Measurements from ENCODE around the gene PFN3.

PFN3 gene

GRCh38 chr5:177433658-177434217, 33.3 kb upstream of the PFN3 start:
- Histone ChIP-seq H3K4me1 (peaks cover 57 to 73% (median 62%) of the 10 kb centered on the region in 10 experiments), H3K9me3 (replicated peaks in 1 of 11) (no peaks in the 10 kb centered on the region), H3K27me3 (no peaks in the 10 kb centered on the region), H3K4me2 (peak overlapping the region; percentile 95 to 99 (median 98)), H3K36me3 (peaks cover 65 to 90% (median 77%) of the 10 kb centered on the region in 11 experiments), H3K9ac (peak overlapping the region; percentile 34 to 99 (median 87); a peak in 18 of 22 replicates), H3K27ac (peak overlapping the region in 10 of 11 experiments; percentile 59 to 99 (median 99); a peak in 20 of 22 replicates), H3K4me3 (no peak overlapping the region; a peak in 1 of 20 replicates), H4K20me1 (peaks cover 0 to 67% (median 26%) of the 10 kb centered on the region in 11 experiments; a peak in 16 of 22 replicates)
- TF ChIP-seq Cebpa-rat (IDR thresholded peaks at IDR 0.05), result no peak

DNA sequence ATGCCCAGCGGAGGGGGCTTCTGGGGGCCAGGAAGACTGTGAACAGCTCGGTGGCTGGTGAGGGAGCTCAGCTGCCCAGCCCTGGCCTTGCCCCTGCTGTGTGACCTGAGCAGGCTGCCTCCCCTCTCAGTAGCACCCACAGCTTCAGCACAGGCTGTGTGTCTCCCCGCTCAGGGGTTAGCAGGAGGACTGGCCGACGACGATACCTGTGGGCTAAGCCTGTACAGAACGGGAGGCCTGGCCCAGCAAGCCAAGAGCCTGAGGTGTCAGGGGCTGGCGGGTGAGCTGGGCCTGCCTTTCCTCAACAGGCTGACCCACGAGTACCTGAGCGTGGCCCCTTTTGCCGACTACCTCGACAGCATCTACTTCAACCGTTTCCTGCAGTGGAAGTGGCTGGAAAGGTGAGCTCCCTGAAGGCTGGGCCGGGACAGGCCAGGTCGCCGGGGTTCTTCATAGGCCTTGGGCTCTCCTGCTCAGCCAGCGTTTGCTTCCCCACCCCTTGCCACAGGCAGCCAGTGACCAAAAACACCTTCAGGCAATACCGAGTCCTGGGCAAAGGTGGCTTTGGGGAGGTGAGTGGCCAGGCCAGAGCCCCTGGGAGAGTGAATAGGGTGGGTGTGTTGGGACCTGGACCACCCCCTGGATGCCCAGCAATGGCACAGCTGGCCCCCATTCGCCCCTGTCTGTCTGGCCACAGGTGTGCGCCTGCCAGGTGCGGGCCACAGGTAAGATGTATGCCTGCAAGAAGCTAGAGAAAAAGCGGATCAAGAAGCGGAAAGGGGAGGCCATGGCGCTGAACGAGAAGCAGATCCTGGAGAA, 32.6 kb upstream of the PFN3 start:
- H3K27me3 ChIP-seq, result no peaks in the 10 kb centered on the region
- H3K4me2 ChIP-seq, result peak overlapping the region; percentile 95 to 99 (median 98)
- H3K4me1 ChIP-seq, result peaks cover 64 to 80% (median 69%) of the 10 kb centered on the region in 10 experiments
- peak overlapping the region; percentile 62 to 99 (median 99) for H3K9ac ChIP-seq
- peaks cover 0 to 60% (median 19%) of the 10 kb centered on the region in 11 experiments; a peak in 15 of 22 replicates for H4K20me1 ChIP-seq
- H3K4me3 ChIP-seq, result peak overlapping the region in 8 of 10 experiments; percentile 30 to 99 (median 56); a peak in 15 of 20 replicates
- no peak for TF ChIP-seq Cebpa-rat (IDR thresholded peaks at IDR 0.05)
- H3K27ac ChIP-seq, result peak overlapping the region; percentile 56 to 99 (median 99); a peak in 21 of 22 replicates
- H3K36me3 ChIP-seq, result peaks cover 58 to 83% (median 70%) of the 10 kb centered on the region in 11 experiments
- no peaks in the 10 kb centered on the region for H3K9me3 ChIP-seq (replicated peaks in 1 of 11)

GRCh38 chr5:177432143-177432838, 31.8 kb upstream of the PFN3 start:
- H3K9ac ChIP-seq, result peak overlapping the region; percentile 62 to 99 (median 99)
- peak overlapping the region; percentile 95 to 99 (median 98) for H3K4me2 ChIP-seq
- no peaks in the 10 kb centered on the region for H3K27me3 ChIP-seq
- H3K4me3 ChIP-seq, result peak overlapping the region in 9 of 10 experiments; percentile 18 to 99 (median 55); a peak in 16 of 20 replicates
- peak overlapping the region; percentile 56 to 99 (median 99); a peak in 21 of 22 replicates for H3K27ac ChIP-seq
- H3K36me3 ChIP-seq, result peaks cover 51 to 76% (median 62%) of the 10 kb centered on the region in 11 experiments
- H3K4me1 ChIP-seq, result peaks cover 64 to 79% (median 76%) of the 10 kb centered on the region in 10 experiments
- TF ChIP-seq Cebpa-rat (IDR thresholded peaks at IDR 0.05), result no peak
- peaks cover 0 to 52% (median 16%) of the 10 kb centered on the region in 11 experiments; a peak in 14 of 22 replicates for H4K20me1 ChIP-seq
- no peaks in the 10 kb centered on the region for H3K9me3 ChIP-seq (replicated peaks in 1 of 11)

- H4K20me1 ChIP-seq, result peaks cover 0 to 44% (median 13%) of the 10 kb centered on the region in 11 experiments; a peak in 11 of 22 replicates
- peak overlapping the region; percentile 56 to 99 (median 99); a peak in 21 of 22 replicates for H3K27ac ChIP-seq
- peaks cover 64 to 81% (median 76%) of the 10 kb centered on the region in 10 experiments for H3K4me1 ChIP-seq
- H3K36me3 ChIP-seq, result peaks cover 43 to 68% (median 55%) of the 10 kb centered on the region in 11 experiments
- H3K9ac ChIP-seq, result peak overlapping the region; percentile 62 to 99 (median 99); a peak in 21 of 22 replicates
- no peaks in the 10 kb centered on the region for H3K27me3 ChIP-seq
- H3K9me3 ChIP-seq (replicated peaks in 1 of 11), result no peaks in the 10 kb centered on the region
- H3K4me3 ChIP-seq, result peak overlapping the region in 9 of 10 experiments; percentile 30 to 99 (median 55); a peak in 16 of 20 replicates
- no peak for TF ChIP-seq Cebpa-rat (IDR thresholded peaks at IDR 0.05)
- peak overlapping the region; percentile 95 to 99 (median 98) for H3K4me2 ChIP-seq
Measured at GRCh38 chr5:177431317-177432142, 31.1 kb upstream of the PFN3 start.

DNA sequence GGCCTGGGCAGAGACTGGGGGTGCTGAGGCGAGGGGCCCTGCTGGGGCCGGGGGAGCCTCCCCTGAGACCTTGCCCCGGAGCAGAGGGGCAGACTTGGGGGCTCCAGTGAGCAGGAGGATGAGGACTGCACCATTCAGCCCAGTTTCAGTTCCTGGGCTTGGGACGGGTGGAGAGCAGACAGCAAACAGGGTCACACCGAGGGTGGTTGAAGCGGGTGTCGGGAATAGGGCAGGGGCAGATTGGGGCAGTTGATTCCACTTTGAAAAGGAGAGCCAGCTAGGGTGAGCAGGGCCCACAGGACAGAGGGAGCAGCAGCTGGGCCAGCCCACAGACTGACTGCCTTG, 30.5 kb upstream of the PFN3 start:
- H3K4me1 ChIP-seq, result peaks cover 64 to 81% (median 76%) of the 10 kb centered on the region in 10 experiments
- peak overlapping the region; percentile 62 to 99 (median 99); a peak in 21 of 22 replicates for H3K9ac ChIP-seq
- no peaks in the 10 kb centered on the region for H3K9me3 ChIP-seq (replicated peaks in 1 of 11)
- peaks cover 0 to 39% (median 13%) of the 10 kb centered on the region in 11 experiments; a peak in 10 of 22 replicates for H4K20me1 ChIP-seq
- H3K27me3 ChIP-seq, result no peaks in the 10 kb centered on the region
- H3K4me2 ChIP-seq, result peak overlapping the region; percentile 95 to 99 (median 98)
- no peak for TF ChIP-seq Cebpa-rat (IDR thresholded peaks at IDR 0.05)
- H3K4me3 ChIP-seq, result peak overlapping the region in 8 of 10 experiments; percentile 29 to 99 (median 54); a peak in 12 of 20 replicates
- H3K36me3 ChIP-seq, result peaks cover 38 to 62% (median 49%) of the 10 kb centered on the region in 11 experiments
- H3K27ac ChIP-seq, result peak overlapping the region; percentile 56 to 99 (median 99)

DNA sequence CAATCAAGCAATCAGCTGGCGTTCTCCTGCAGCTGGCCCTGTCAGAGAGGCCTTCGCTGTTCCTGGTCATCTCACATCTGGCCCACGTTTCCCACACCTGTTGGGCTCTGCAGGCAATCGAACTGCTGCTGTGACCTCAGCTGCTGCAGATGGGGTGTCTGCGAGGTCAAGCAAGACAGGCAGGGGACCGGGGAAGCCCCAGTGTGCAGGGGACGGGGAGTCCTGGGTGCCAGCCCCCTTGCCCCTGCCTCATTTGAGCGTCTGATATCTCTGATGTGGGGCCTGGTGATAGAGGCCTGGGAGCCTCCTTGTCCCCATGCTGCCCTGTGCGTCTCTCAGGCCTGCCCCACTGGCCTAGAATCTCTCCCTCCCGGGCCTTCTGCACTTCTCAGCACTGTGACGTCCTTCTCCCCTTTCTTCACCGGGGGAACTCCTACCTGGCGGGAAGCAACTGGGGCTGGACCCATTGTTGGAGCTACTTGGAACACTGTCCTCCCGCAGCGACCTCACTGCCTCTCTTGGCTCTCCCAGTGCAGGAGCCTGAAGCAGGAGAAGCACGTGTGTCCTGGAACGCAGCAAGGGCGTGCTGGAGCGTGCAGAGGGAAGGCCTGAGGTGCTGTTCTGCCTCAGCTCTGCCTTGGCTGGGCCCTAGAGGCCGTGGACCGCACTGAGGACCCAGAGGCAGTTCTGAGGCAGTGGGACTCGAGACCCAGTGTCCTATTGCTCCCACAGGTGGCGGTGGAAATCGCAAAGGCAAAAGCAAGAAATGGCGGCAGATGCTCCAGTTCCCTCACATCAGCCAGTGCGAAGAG, 29.9 kb upstream of the PFN3 start:
- Histone ChIP-seq H3K9me3 (replicated peaks in 1 of 11) (no peaks in the 10 kb centered on the region), H3K36me3 (peaks cover 32 to 56% (median 43%) of the 10 kb centered on the region in 11 experiments), H3K27ac (peak overlapping the region; percentile 56 to 99 (median 99)), H3K27me3 (no peaks in the 10 kb centered on the region), H3K4me2 (peak overlapping the region; percentile 95 to 99 (median 98)), H3K4me1 (peaks cover 69 to 85% (median 81%) of the 10 kb centered on the region in 10 experiments), H4K20me1 (peaks cover 0 to 33% (median 12%) of the 10 kb centered on the region in 11 experiments; a peak in 10 of 22 replicates), H3K9ac (peak overlapping the region; percentile 62 to 99 (median 99)), H3K4me3 (peak overlapping the region; percentile 32 to 99 (median 54); a peak in 17 of 20 replicates)
- no peak for TF ChIP-seq Cebpa-rat (IDR thresholded peaks at IDR 0.05)
